Heart left ventricle (tissue), 16 donors: Measurements from ENCODE around the gene PCP4. TPM values are rescaled to one million over a fixed set of nuclear protein-coding genes. Genes with fewer than 3 reads are reported as not detected.

Experiments used
- ATAC-seq, 4 donors: fragments of 200-7000 bp; cut with Tn5 transposase; one replicate each; pipeline ENCODE4 v1.9.1; 2020 to 2022; ENCODE audit warnings: moderate library complexity in 4 of 4, mild to moderate bottlenecking in 3 of 4, moderate number of reproducible peaks in 1 of 4
- DNase-seq, 5 donors: peaks; one replicate each; pipeline ENCODE4 v3.0.0-alpha.2; 2020
- H3K27ac ChIP-seq, 12 donors: fragments of 200-600 bp; sonication (generic) in 4 of 12; one replicate each; pipeline versions ENCODE4 v1.5.0 to v1.8.0; 2016 to 2022; ENCODE audit warnings: mild to moderate bottlenecking in 2 of 12
- H3K27me3 ChIP-seq, 9 donors: fragments of 200-600 bp; sonication (generic) in 2 of 9; one replicate each; pipeline versions ENCODE4 v1.5.1 to v1.8.0; 2016 to 2022; ENCODE audit warnings: mild to moderate bottlenecking in 3 of 9
- H3K36me3 ChIP-seq, 9 donors: fragments of 200-600 bp; sonication (generic) in 2 of 9; one replicate each; pipeline versions ENCODE4 v1.5.0 to v1.8.0; 2018 to 2022; ENCODE audit warnings: mild to moderate bottlenecking in 2 of 9
- H3K4me1 ChIP-seq, 12 donors: fragments of 200-600 bp; sonication (generic) in 4 of 12; one replicate each; pipeline versions ENCODE4 v1.5.0 to v1.8.0; 2016 to 2022; ENCODE audit warnings: mild to moderate bottlenecking in 3 of 12
- H3K4me3 ChIP-seq, 12 donors: fragments of 200-600 bp; sonication (generic) in 4 of 12; one replicate each; pipeline versions ENCODE4 v1.5.0 to v1.8.0; 2017 to 2022; ENCODE audit warnings: mild to moderate bottlenecking in 9 of 12, moderate library complexity in 4 of 12
- H3K9me3 ChIP-seq, 12 donors: fragments of 200-600 bp; sonication (generic) in 4 of 12; one replicate each; pipeline versions ENCODE4 v1.5.0 to v1.8.0; 2016 to 2022; ENCODE audit warnings: mild to moderate bottlenecking in 1 of 12
- CTCF ChIP-seq, 12 donors: fragments of 200-600 bp; sonication (generic) in 4 of 12; IDR thresholded peaks; one replicate each; pipeline versions ENCODE4 v1.5.0 to v1.8.0; 2018 to 2022; ENCODE audit warnings: antibody characterized with exemption in 12 of 12, mild to moderate bottlenecking in 5 of 12
- POLR2A ChIP-seq, 2 donors: fragments of 450-650 bp; IDR thresholded peaks; one replicate each; pipeline ENCODE4 v1.6.1; 2017; ENCODE audit warnings: antibody characterized with exemption in 2 of 2, mild to moderate bottlenecking in 2 of 2, moderate library complexity in 2 of 2
- WGBS, 4 donors: extraction: QIAGEN DNeasy Blood & Tissue Kit in 2 of 4; methylation state at CpG; one replicate each; pipeline versions ENCODE4 v1.1.5 to v1.1.7; 2013 to 2018; 5-methylcytosine and 5-hydroxymethylcytosine counted together
- intact Hi-C, 10 donors: fragments of 100-400 bp; cut with DNase I; formaldehyde crosslinking; loops; one replicate each; pipeline versions ENCODE4 v1.11.1 to v1.14.2; 2022
- polyA plus RNA-seq, 2 donors: library from polyadenylated mRNA; stranded (reverse); fragments of 200-250 nt; gene quantifications; one replicate each; pipeline ENCODE4 v1.2.3, GENCODE V29; 2013
- total RNA-seq, 9 donors: library from RNA; depleted of rRNA in 2 of 9; stranded (reverse); fragments of >200 nt in 2 of 9; fragmentation: NEBNext Ultra II Directional in 3 of 9; extraction: Animal tissue kit (Norgen Biotek cat#: 25700) in 3 of 9; gene quantifications; one replicate each; pipeline versions ENCODE4 v1.1.0 to v1.2.4, GENCODE V29; 2016 to 2023
- donor health status: ischemic (EF 13 %, LVEDD 7.1; RV severe dilation, severe dysfunction).
- donor health status: healthy with polysubstance abuse.
- donor health status: DM: no; HTN: yes; CAD: no.
- donor health status: DM: no; HTN: no; CAD: no.
- donor health status: ischemic (EF 25% LVEDD 6.9; RV normal size, moderate dysfunction).
- donor health status: ischemic (EF 25% LVEDD 5.7; RV mildly dilated, moderate dysfunction).
- donor health status: healthy.
- donor health status: DM: yes; HTN: yes; CAD: no.
- donor health status: ischemic (EF 35%, LVEDD 5.7; RV mildly dilated, moderate dysfunction).
- donor health status: nonischemic (EF 11% LVEDD 7.7; RV severe dilation, severe dysfunction).
- donor health status: DM: yes; HTN: yes; CAD: no.
- donor health status: PGD.
- donor health status: ischemic (EF 29% LVEDD 5.4; RV normal size, mild dysfunction).
- donor health status: nonischemic (EF 23%, LVEDD 6.1; RV moderate dilation, normal function).

PCP4 gene
- total and polyA plus RNA-seq, 11 donors = 0.64 to 9.6 (median 3.9) TPM

- DNase-seq (no peak), ATAC-seq (no peak)
- no peaks in the 10 kb centered on the region for H3K9me3 ChIP-seq
- WGBS, 4 donors = 59 to 67% (median 65%) methylated on average over 4 of the region's 4 CpGs
- no peak overlapping the region for H3K27ac ChIP-seq
- TF ChIP-seq CTCF (IDR thresholded peaks at IDR 0.05) = no peak
- no peak for TF ChIP-seq POLR2A (IDR thresholded peaks at IDR 0.05)
- H3K4me3 ChIP-seq = no peak overlapping the region
- no peaks in the 10 kb centered on the region for H3K27me3 ChIP-seq
- H3K4me1 ChIP-seq = peaks cover 0 to under 1% (median 0%) of the 10 kb centered on the region in 12 donors
- H3K36me3 ChIP-seq = no peaks in the 10 kb centered on the region
- intact Hi-C loops = no loop called here
Observed at GRCh38 chr21:39918558-39918957, 51.3 kb downstream of the PCP4 start.

- intact Hi-C loops = no loop called here
- H3K4me1 ChIP-seq = no peaks in the 10 kb centered on the region
- H3K4me3 ChIP-seq = no peak overlapping the region
- WGBS, 4 donors = 76 to 90% (median 85%) methylated on average over 9 to 10 of the region's 10 CpGs
- no peak overlapping the region for H3K27ac ChIP-seq
- no peaks in the 10 kb centered on the region for H3K27me3 ChIP-seq
- no peak for ATAC-seq
- H3K36me3 ChIP-seq = no peaks in the 10 kb centered on the region
- no peak for DNase-seq
- H3K9me3 ChIP-seq = no peaks in the 10 kb centered on the region
- no peak for TF ChIP-seq CTCF (IDR thresholded peaks at IDR 0.05)
- no peak for TF ChIP-seq POLR2A (IDR thresholded peaks at IDR 0.05)
Observed at GRCh38 chr21:39923476-39923875, 56.2 kb downstream of the PCP4 start.

GRCh38 chr21:39924577-39925308 is 57.5 kb downstream of the PCP4 start:
- Histone ChIP-seq H3K9me3 (no peaks in the 10 kb centered on the region), H3K36me3 (peaks cover 0 to 3% (median 0%) of the 10 kb centered on the region in 9 donors), H3K4me3 (no peak overlapping the region), H3K27ac (no peak overlapping the region), H3K4me1 (no peaks in the 10 kb centered on the region), H3K27me3 (no peaks in the 10 kb centered on the region)
- WGBS, 4 donors = 74 to 86% (median 80%) methylated on average over 8 of the region's 8 CpGs
- DNase-seq (no peak), ATAC-seq (no peak)
- intact Hi-C loops = no loop called here
- TF ChIP-seq CTCF (IDR thresholded peaks at IDR 0.05) (no peak), POLR2A (IDR thresholded peaks at IDR 0.05) (no peak)

- ATAC-seq = peak in 3 of 4 donors; percentile 46 to 62 (median 47)
- H3K9me3 ChIP-seq = no peaks in the 10 kb centered on the region
- peaks cover 0 to 5% (median 0%) of the 10 kb centered on the region in 9 donors for H3K36me3 ChIP-seq
- no peaks in the 10 kb centered on the region for H3K27me3 ChIP-seq
- 33 to 75% (median 65%) methylated on average over 1 to 2 of the region's 2 CpGs for WGBS, 4 donors
- H3K27ac ChIP-seq = no peak overlapping the region
- DNase-seq = peak in 2 of 5 donors; percentile 40 to 45
- intact Hi-C loops = no loop called here
- no peak overlapping the region for H3K4me3 ChIP-seq
- H3K4me1 ChIP-seq = no peaks in the 10 kb centered on the region
- TF ChIP-seq CTCF (IDR thresholded peaks at IDR 0.05) (no peak), POLR2A (IDR thresholded peaks at IDR 0.05) (no peak)
Observed at GRCh38 chr21:39927304-39927886, 60.2 kb downstream of the PCP4 start.
